ENCODE results near the gene ZNF443.
"Not testable (repeated sequence)": the region's sequence is repeated elsewhere in the genome, so short reads cannot be mapped to it uniquely, and the experiment has no call there.

The ZNF443 gene

DNA sequence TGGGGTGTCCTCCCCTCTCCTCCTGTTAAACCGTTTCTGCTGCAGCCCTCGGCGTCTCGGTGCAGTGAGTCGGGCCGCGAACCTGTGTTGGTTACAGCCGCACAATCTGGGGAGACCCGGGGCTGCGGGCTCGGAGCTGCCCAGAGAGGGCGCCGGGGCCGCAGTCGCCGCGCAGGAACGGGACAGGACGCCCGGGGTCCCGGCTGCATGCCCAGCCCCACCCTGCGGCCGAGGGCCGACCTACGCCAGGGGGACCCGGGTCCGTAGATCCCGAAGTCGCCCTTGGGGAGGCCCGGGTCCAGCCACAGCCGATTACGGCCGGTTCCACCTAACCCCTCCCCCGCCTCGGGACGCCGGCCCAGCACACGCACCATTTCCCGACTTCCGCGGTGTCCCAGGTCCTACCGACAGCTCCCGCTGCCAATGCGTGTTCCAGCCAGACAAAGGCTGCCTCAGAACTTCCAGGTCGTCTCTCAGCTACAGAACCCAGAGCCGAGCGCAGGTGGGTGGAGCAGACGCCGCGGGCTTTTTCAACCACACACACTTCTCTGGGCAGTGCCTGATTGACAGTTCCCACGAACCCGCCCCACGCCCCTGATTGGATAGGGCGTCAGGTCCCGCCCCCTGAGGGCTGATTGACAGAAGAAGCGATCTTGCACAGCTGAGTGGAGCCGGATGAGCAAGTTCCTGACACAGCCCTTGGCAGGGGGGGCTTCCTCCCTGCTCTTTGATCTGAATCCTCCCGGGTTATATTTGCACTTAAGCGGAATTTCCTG is at the start of gene ZNF443:
Gene ZNF443, minus strand, starts transcription at position 481 of the 776 bp plus-strand sequence. Its CDS starts 107 bp downstream, at position 374.
- peak; percentile 98 to 99 for DNase-seq (ENCODE audit: low read depth in 1 of 2, low spot score in 1 of 2)

- DNase-seq (ENCODE audit: low read depth in 1 of 2, low spot score in 1 of 2): not testable (repeated sequence)
Observed at GRCh38 chr19:12486265-12486783, 45.5 kb upstream of the ZNF443 start.

- no peak for DNase-seq (ENCODE audit: low read depth in 1 of 2, low spot score in 1 of 2)
Observed at GRCh38 chr19:12485571-12485970, 44.8 kb upstream of the ZNF443 start.

DNA sequence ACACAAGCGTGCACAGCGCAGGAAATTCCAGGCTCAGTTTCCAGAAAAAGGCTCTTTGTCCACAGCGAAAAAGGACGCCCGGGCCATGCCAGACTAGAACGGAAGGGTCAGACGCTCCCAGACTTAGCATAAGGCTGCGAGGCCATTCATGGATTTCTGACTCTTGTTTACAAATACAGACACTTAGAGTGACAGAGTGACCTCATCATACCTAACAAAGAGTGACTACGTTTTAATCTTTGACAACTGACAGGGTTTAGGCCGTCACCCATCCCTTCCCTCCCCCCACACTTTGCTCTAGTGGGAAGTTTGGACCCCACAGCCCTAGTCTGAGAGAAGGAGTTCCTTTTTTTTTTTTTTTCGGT is 44.2 kb upstream of the ZNF443 start:
- no peak for DNase-seq (ENCODE audit: low read depth in 1 of 2, low spot score in 1 of 2)

GRCh38 chr19:12484371-12485051 is 43.7 kb upstream of the ZNF443 start, which contains the start of gene ZNF709:
Gene ZNF709 (minus strand): TSS chr19:12484816. CDS start chr19:12484657, 159 bp downstream.
- DNase-seq (ENCODE audit: low read depth in 1 of 2, low spot score in 1 of 2): peak; percentile 80 to 84

DNA sequence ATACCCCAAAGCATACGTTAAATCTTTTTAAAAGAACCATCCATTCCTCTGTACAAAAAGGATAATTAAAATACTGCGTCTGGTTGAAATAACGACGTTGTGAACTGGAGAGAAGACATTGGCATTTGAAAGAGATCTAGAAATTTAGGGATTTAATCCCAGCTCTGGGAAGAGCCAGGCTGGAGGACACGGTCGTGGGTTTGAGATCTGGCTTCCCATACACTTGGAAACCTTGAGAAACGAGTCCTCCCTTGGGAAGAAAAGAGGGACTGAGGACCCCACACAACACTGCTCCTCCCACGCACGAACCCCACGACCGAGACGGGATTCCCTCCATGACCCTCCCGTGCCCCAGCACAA is 43.2 kb upstream of the ZNF443 start:
- no peak for DNase-seq (ENCODE audit: low read depth in 1 of 2, low spot score in 1 of 2)

DNA sequence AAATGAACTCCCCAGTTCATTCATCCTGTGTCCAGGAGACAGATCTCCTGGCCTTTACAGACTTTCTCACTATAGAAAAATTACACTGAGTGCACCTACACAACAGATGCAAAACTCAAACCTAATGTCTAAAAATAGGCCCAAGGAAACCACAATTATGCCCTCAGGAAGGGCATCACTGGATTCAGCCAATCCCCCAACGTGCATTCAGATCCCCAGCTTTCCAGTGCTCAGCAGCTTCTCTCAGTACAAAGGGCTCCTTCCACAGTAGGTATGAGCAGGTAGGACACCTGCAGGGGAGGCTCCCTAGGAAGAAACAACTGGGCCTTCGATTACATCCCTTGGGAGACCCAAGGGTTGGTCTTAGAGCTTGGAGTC is 41.7 kb upstream of the ZNF443 start:
- no peak for DNase-seq (ENCODE audit: low read depth in 1 of 2, low spot score in 1 of 2)

DNA sequence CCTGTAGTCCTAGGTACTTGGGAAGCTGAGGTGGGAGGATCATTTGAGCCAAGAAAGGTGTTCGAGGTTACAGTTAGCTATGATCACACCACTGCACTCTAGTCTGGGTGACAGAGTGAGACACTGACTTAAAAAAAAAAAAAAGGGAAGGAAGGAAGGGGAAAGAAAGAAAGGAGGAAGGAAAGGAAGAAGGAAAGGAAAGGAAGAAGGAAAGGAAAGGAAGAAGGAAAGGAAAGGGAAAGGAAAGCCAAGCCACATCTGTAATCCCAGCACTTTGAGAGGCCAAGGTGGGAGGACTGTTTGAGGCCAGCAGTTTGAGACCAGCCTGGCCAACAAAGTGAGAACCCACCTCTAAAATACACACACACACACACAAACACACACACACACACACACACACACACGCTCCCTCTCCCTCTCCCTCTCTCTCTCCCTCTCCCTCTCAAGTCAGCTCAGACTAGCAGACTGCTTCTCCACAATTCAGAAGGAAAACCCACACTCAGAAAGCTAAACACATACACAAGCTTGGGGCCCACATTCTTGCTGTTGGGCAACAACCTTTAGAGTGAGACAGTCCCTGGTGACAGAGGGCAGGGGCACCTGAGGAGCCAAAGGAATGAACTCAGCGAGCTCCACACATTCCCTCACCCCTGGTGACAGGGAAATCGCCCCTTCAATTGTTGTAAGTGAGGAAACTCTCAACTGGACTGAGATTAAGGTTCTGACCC is 41.1 kb upstream of the ZNF443 start:
- no peak for DNase-seq (ENCODE audit: low read depth in 1 of 2, low spot score in 1 of 2)

GRCh38 chr19:12478234-12478941 is 37.6 kb upstream of the ZNF443 start:
- no peak for DNase-seq (ENCODE audit: low read depth in 1 of 2, low spot score in 1 of 2)

DNA sequence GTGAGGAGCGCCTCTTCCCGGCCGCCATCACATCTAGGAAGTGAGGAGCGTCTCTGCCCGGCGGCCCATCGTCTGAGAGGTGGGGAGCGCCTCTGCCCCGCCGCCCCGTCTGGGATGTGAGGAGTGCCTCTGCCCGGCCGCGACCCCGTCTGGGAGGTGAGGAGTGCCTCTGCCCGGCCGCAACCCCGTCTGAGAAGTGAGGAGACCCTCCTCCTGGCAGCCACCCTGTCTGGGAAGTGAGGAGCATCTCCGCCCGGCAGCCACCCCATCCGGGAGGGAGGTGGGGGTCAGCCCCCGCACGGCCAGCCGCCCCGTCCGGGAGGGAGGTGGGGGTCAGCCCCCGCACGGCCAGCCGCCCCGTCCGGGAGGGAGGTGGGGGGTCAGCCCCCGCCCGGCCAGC is 26.8 kb upstream of the ZNF443 start:
- not testable (repeated sequence) for DNase-seq (ENCODE audit: low read depth in 1 of 2, low spot score in 1 of 2)

DNA sequence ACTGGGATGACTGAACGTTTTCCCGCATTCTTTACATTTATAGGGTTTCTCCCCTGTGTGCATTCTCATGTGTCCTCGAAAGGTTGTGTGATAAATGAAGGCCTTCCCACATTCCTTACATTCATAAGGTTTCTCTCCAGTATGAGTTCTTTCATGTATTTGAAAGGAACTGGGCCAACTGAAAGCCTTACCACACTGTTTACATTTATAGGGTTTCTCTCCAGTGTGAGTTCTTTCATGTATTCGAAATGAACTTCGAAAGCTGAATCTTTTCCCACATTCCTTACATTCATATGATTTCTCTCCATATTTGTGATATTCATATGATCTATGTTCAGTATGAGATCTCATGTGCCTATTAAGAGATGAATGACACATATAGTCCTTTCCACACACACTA is 24.4 kb upstream of the ZNF443 start:
- no peak for DNase-seq (ENCODE audit: low read depth in 1 of 2, low spot score in 1 of 2)

DNA sequence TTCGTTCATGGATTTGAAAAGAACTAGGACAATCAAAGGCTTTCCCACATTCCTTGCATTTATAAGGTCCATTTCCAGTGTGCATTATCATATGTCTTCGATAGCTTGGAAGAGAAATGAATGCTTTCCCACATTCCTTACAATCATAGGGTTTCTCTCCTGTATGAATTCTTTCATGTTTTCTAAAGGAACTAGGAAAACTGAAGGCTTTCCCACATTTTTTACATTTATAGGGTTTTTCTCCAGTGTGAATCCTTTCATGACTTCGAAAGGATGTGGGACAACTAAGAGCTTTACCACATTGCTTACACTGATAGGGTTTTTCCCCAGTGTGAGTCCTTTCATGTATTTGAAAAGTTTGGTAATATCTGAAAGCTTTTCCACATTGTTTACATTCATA is 23.9 kb upstream of the ZNF443 start:
- no peak for DNase-seq (ENCODE audit: low read depth in 1 of 2, low spot score in 1 of 2)

GRCh38 chr19:12464139-12464538 is 23.3 kb upstream of the ZNF443 start:
- not testable (repeated sequence) for DNase-seq (ENCODE audit: low read depth in 1 of 2, low spot score in 1 of 2)

GRCh38 chr19:12453495-12453894 is 12.7 kb upstream of the ZNF443 start:
- DNase-seq (ENCODE audit: low read depth in 1 of 2, low spot score in 1 of 2): no peak

DNA sequence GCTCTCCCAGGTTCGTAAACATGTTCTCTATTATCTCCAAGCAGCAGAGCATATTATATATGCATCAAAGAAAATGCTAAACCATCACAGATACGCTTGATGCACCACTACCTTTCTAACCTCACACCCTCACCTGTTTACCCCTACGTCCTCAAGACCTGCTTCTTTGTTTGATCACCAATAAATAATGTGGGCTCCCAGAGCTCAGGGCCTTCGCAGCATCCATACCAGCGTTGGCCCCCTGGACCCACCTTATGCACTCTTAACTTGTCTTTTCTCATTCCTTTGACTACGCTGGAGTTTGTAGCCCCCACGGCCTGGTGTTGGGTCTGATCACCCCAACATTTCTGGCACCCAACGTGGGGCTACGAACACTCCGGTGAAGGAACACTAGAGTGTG is 10.0 kb upstream of the ZNF443 start:
- no peak for DNase-seq (ENCODE audit: low read depth in 1 of 2, low spot score in 1 of 2)

DNA sequence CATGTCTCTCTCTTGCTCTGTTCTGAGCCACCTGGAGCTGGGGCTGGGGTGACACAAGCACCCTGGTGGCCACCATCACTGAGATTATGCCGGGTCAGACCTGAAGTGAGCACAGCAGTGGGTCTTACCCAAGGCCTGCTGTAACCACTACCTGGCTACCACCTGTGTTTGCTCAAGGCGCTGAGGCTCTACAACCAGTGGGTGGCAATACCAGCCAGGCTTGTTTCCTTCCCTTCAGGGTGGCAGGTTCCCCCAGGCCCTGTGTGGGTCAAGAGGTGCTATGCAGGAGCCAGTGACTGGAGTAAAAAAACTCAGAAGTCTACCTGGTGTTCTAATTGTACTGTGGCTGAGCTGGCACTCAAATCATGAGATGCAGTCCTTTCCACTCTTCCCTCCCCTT is 8.0 kb upstream of the ZNF443 start:
- no peak for DNase-seq (ENCODE audit: low read depth in 1 of 2, low spot score in 1 of 2)

- DNase-seq (ENCODE audit: low read depth in 1 of 2, low spot score in 1 of 2): peak in 1 of 2 donors; percentile 16
Observed at GRCh38 chr19:12439686-12440540, 908 bp downstream of the ZNF443 start.

DNA sequence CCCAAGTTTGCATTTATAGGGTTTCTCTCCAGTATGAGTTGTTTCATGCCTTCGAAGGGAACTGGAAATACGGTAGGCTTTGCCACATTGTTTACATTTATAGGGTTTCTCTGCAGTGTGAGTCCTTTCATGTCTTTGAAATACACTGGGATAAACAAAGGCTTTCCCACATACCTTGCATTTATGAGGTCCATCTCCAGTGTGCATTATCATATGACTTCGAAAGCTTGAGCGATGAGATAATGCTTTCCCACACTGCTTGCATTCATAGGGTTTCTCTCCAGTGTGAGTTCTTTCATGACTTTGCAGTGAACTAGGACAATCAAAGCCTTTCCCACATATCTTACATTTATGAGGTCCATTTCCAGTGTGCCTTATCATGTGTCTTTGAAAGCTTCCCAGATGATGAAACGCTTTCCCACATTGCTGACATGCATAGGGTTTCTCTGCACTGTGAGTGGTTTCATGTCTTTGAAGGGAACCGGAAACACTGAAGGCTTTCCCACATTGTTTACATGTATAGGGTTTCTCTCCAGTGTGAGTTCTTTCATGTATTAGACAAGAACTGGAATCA is 10.0 kb downstream of the ZNF443 start:
- not testable (repeated sequence) for DNase-seq (ENCODE audit: low read depth in 1 of 2, low spot score in 1 of 2)

DNA sequence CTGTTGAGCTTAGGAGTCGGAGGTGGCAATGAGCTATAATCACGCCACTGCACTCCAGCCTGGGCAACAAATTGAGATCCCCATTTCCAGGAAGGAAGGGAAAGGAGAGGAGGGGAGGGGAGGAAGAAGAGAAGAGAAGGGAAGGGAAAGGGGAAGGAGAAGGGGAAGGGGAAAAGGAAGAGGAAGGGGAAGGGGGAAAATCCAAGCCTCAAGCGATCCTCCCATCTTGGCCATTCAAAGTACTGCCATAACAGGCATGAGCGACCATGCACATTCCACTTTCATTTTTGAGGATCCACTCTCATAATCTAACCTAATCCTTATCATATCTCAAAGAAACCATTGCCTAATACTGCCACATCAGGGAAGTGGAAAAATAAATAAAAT is 14.9 kb downstream of the ZNF443 start:
- DNase-seq (ENCODE audit: low read depth in 1 of 2, low spot score in 1 of 2): no peak
